Pancreas (tissue), 10 donors: ENCODE measurements around the gene ACOX3. TPM values are rescaled to one million over a fixed set of nuclear protein-coding genes. Genes with fewer than 3 reads are reported as not detected.
A peak's percentile ranks its signal among the peaks of the same experiment; 100 is the strongest.

ENCODE experiments used
- ATAC-seq, 4 donors: fragments of 200-7000 bp; cut with Tn5 transposase; one replicate each; pipeline versions ENCODE4 v1.8.0 to v1.9.1; 2020; ENCODE audit warnings: mild to moderate bottlenecking in 4 of 4, moderate library complexity in 4 of 4
- DNase-seq, 6 donors: peaks; one replicate each; pipeline ENCODE4 v3.0.0-alpha.2; 2020
- FAIRE-seq: peaks from 2 replicates; lab custom pipeline; 2012; peaks lifted over from hg19 to GRCh38; lab: Jason Lieb, UNC
- H3K27ac ChIP-seq, 4 donors: fragments of 200-600 bp; sonication (generic); 1 replicate in 3 of 4; 2 replicates in 1 of 4; pipeline versions ENCODE4 v1.5.0 to v1.8.0; 2020
- H3K27me3 ChIP-seq, 4 donors: fragments of 200-600 bp; one replicate each; pipeline ENCODE4 v1.8.0; 2021
- H3K36me3 ChIP-seq, 3 donors: fragments of 200-600 bp; sonication (generic) in 1 of 3; one replicate each; pipeline versions ENCODE4 v1.5.0 to v1.8.0; 2020 to 2021
- H3K4me1 ChIP-seq, 3 donors: fragments of 200-600 bp; one replicate each; pipeline ENCODE4 v1.8.0; 2021
- H3K4me3 ChIP-seq, 4 donors: fragments of 200-600 bp; sonication (generic) in 2 of 4; one replicate each; pipeline versions ENCODE4 v1.5.0 to v1.8.0; 2020 to 2021
- H3K9me3 ChIP-seq, 4 donors: fragments of 200-600 bp; one replicate each; pipeline ENCODE4 v1.8.0; 2021
- WGBS, 2 donors: extraction: QIAGEN DNeasy Blood & Tissue Kit; methylation state at CpG; one replicate each; pipeline ENCODE4 v1.1.7; 2013; 5-methylcytosine and 5-hydroxymethylcytosine counted together
- intact Hi-C, 3 donors: fragments of 100-400 bp; cut with DNase I; formaldehyde crosslinking; loops; one replicate each; pipeline versions ENCODE4 v1.11.1 to v1.14.2; 2022
- polyA plus RNA-seq, 2 donors: library from polyadenylated mRNA; stranded (reverse); fragments of 200-250 nt; gene quantifications; one replicate each; pipeline ENCODE4 v1.2.3, GENCODE V29; 2013
- total RNA-seq, 6 donors: library from RNA; stranded (reverse); fragmentation: NEBNext Ultra II Directional in 4 of 6; extraction: Animal tissue kit (Norgen Biotek cat#: 25700) in 4 of 6; gene quantifications; one replicate each; pipeline versions ENCODE4 v1.2.1 to v1.2.4, GENCODE V29; 2021 to 2023
- TF ChIP-seq, protein P1 (sequence below), 4 donors: fragments of 200-600 bp; sonication (generic) in 3 of 4; IDR thresholded peaks; one replicate each; pipeline versions ENCODE4 v1.5.0 to v1.8.0; 2021; ENCODE audit warnings: antibody characterized with exemption in 4 of 4
- donor health status: healthy with polysubstance abuse.
- donor health status: DM: no; HTN: no; CAD: no; lungs with moderate emphysema.
- donor health status: DM: no; HTN: no; CAD: no.
- donor health status: control.
- donor health status: control.
- donor health status: Bipolar disorder and iron deficiency.
- donor health status: DM: yes; HTN: yes; CAD: no.
- donor health status: DM: no; HTN: no; CAD: no.
- donor health status: DM: no; HTN: no; CAD: no.
- donor health status: DM: yes; HTN: yes; CAD: no.

ACOX3 gene
- total and polyA plus RNA-seq, 8 donors: 16.1 to 24.8 (median 18.6) TPM

DNA sequence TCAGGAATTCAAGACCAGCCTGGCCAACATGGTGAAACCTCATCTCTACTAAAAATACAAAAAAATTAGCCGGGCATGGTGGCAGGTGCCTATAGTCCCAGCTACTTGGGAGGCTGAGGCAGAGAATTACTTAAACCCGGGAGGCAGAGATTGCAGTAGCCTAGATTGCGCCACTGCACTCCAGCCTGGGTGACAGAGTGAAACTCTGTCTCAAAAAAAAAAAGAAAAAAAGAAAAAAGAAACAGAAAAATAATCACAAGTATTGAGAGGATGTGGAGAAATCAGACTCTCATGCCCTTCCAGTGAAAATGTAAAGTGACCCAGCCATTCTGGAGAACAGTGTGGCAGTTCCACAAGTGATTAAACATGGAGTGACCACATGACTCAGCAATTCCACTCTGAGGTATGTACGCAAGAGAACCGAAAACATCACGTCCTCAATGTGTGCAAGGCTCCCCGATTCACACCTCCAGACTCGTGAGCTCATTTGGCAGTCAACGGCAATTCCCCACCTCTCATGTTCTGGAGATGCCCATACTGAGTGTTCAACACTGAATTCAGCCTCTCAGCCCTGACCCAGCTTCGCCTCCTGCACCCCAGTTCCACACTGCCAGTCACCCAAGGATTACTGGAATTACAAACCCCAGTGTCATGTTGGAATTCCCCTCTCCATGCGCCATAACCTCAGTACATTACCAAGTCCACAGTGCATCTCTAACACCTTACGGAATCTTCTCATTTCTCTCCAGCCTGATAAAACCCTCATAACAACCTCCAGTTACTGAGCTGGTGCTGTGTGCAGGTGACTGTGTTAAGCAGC lies 21.1 kb downstream of the ACOX3 start:
- H3K27me3 ChIP-seq: no peaks in the 10 kb centered on the region
- no peaks in the 10 kb centered on the region for H3K4me1 ChIP-seq
- DNase-seq: no peak
- no peaks in the 10 kb centered on the region for H3K9me3 ChIP-seq
- ATAC-seq: peak; percentile 35 to 70 (median 43)
- H3K4me3 ChIP-seq: no peak overlapping the region
- TF ChIP-seq, protein P1, sequence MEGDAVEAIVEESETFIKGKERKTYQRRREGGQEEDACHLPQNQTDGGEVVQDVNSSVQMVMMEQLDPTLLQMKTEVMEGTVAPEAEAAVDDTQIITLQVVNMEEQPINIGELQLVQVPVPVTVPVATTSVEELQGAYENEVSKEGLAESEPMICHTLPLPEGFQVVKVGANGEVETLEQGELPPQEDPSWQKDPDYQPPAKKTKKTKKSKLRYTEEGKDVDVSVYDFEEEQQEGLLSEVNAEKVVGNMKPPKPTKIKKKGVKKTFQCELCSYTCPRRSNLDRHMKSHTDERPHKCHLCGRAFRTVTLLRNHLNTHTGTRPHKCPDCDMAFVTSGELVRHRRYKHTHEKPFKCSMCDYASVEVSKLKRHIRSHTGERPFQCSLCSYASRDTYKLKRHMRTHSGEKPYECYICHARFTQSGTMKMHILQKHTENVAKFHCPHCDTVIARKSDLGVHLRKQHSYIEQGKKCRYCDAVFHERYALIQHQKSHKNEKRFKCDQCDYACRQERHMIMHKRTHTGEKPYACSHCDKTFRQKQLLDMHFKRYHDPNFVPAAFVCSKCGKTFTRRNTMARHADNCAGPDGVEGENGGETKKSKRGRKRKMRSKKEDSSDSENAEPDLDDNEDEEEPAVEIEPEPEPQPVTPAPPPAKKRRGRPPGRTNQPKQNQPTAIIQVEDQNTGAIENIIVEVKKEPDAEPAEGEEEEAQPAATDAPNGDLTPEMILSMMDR (IDR thresholded peaks at IDR 0.05): no peak
- intact Hi-C loops: no loop called here
- H3K27ac ChIP-seq: no peak overlapping the region
- peaks cover 3 to 15% (median 4%) of the 10 kb centered on the region in 3 donors for H3K36me3 ChIP-seq
- 77 to 79% methylated on average over 12 of the region's 12 CpGs for WGBS, 2 donors
- FAIRE-seq: no peak

DNA sequence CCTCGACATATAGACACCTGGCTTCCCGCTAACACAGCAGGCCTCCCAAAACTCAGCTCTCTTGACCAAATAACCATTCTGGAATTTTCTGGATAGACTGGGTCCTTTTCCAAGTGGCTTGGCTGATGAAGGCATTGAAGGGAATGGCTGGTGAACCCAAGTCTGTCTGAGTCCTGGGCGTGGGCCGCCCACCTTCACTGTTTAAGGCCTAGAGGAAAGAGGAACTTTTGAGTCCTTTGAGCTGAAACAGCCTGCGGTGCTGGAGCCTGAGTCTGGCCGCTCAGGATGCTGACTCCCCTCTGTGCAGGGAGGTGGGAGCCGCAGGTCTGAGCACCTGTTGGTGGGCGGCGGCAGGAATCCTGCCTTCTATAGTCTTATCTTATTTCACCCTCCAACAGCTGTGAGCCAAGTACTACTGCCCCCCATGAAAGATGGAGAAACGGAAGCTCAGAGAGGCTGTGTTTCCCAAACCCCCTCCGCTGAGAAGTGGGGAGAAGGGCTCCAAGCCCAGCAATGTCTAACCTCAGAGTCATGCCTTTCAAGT lies 23.4 kb downstream of the ACOX3 start:
- DNase-seq: no peak
- 82 to 93% methylated on average over 11 of the region's 11 CpGs for WGBS, 2 donors
- no peaks in the 10 kb centered on the region for H3K4me1 ChIP-seq
- intact Hi-C loops: no loop called here
- no peak overlapping the region for H3K4me3 ChIP-seq
- FAIRE-seq: no peak
- TF ChIP-seq, protein P1 (IDR thresholded peaks at IDR 0.05): no peak
- no peaks in the 10 kb centered on the region for H3K27me3 ChIP-seq
- no peaks in the 10 kb centered on the region for H3K9me3 ChIP-seq
- H3K36me3 ChIP-seq: peaks cover 6 to 23% (median 6%) of the 10 kb centered on the region in 3 donors
- H3K27ac ChIP-seq: no peak overlapping the region
- no peak for ATAC-seq

DNA sequence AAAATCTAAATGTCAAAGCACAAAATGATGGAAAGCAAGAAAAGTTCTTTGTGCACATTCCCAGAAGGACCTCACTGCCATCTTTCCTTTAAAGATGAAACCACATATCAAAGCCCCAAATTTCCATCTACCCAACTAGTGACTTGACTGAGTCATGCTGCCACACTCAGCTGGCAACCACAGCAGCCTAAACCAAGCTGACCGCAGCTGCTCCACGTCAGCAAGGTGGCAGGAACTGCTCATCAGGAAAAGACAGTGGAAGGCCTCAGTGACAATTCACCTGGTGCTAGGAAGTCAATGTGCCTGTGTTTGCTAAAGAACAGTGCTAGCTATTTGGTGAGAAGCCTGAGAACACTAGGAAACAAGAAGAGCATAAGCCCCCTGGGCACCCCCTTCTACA lies 26.1 kb downstream of the ACOX3 start:
- Histone ChIP-seq H3K4me3 (no peak overlapping the region), H3K27me3 (no peaks in the 10 kb centered on the region), H3K36me3 (peaks cover 6 to 29% (median 6%) of the 10 kb centered on the region in 3 donors), H3K4me1 (no peaks in the 10 kb centered on the region), H3K9me3 (no peaks in the 10 kb centered on the region), H3K27ac (no peak overlapping the region)
- WGBS, 2 donors: 82 to 91% methylated on average over 2 of the region's 2 CpGs
- FAIRE-seq (no peak), DNase-seq (no peak), ATAC-seq (no peak)
- TF ChIP-seq, protein P1 (IDR thresholded peaks at IDR 0.05): no peak
- intact Hi-C loops: no loop called here

DNA sequence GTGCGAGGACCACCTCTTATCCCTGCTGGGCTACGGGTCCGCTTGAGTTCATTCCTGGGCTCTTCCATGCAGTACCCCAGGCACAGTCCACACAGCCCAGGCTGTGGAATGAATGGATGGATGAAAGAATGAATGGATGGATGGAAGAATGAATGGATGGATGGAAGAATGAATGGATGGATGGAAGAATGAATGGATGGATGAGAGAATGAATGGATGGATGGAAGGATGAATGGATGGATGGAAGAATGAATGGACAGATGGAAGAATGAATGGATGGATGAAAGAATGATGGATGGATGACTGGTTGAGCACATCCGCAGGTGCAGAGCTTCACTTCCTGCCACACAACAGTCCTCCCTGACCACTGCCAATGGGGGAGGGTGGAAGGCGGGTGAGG lies 28.2 kb downstream of the ACOX3 start:
- FAIRE-seq (no peak), ATAC-seq (no peak), DNase-seq (no peak)
- Histone ChIP-seq H3K27ac (no peak overlapping the region), H3K4me3 (no peak overlapping the region), H3K9me3 (no peaks in the 10 kb centered on the region), H3K36me3 (peaks cover 6 to 29% (median 6%) of the 10 kb centered on the region in 3 donors), H3K27me3 (no peaks in the 10 kb centered on the region), H3K4me1 (no peaks in the 10 kb centered on the region)
- intact Hi-C loops: no loop called here
- WGBS, 2 donors: 92 to 96% methylated on average over 5 of the region's 5 CpGs
- TF ChIP-seq, protein P1 (IDR thresholded peaks at IDR 0.05): no peak
